ENCODE measurements around the gene SLC19A2. TPM values are rescaled to one million over a fixed set of nuclear protein-coding genes. Genes with fewer than 3 reads are reported as not detected.

SLC19A2 gene
- total and polyA plus RNA-seq, 2 of the 8 experiments (the other 6 are each of a cell fraction or from before 2014, with no cell fraction given): 21.2 to 23.2 TPM

DNA sequence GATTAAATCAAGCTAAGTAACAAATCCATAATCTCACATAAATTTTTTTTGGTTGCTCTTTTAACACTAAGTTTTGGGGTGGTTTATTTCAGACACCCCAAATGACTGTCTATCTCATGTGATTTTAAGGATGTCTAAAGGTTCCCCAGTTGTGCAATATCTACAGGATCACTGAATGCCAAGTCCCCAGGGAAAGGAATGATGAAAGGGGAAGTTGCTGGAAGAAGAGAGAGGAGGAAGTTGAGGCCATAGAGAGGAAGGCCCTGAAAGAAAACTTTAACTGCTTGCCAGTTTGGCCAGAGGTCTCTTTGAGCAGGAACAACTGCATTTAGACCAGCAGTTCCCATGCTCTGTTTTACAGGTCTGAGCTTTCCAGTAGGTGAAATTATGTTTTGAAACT, 27.5 kb upstream of the SLC19A2 start:
- Histone ChIP-seq H3K9me3 (ENCODE audit: insufficient read depth in 2 of 2, low read depth in 1 of 2, low read length in 1 of 2) (no peaks in the 10 kb centered on the region), H3K23ac (ENCODE audit: insufficient read length) (no peak overlapping the region), H3K56ac (replicated peaks; ENCODE audit: insufficient read length, low read depth, low read length) (no peak overlapping the region), H4K8ac (ENCODE audit: extremely low read depth, insufficient read depth, low read length) (no peak overlapping the region), H3K79me2 (ENCODE audit: control insufficient read depth in 1 of 2, insufficient read depth in 2 of 2, low read length in 2 of 2) (no peaks in the 10 kb centered on the region), H3K79me1 (ENCODE audit: low read depth, low read length) (no peaks in the 10 kb centered on the region), H3K36me3 (ENCODE audit: control insufficient read depth in 2 of 4, insufficient read depth in 4 of 4, low read length in 3 of 4) (no peaks in the 10 kb centered on the region), H3K18ac (ENCODE audit: extremely low read depth, low read length) (no peak overlapping the region), H3K4ac (replicated peaks; ENCODE audit: insufficient read length, low read depth, low read length) (no peak overlapping the region), H3K14ac (ENCODE audit: insufficient read length) (no peak overlapping the region), H3K27ac (ENCODE audit: low read depth, low read length) (no peak overlapping the region), H4K91ac (replicated peaks; ENCODE audit: insufficient read length, low read length) (no peak overlapping the region), H2BK12ac (ENCODE audit: low read depth, low read length) (no peak overlapping the region), H2AK5ac (ENCODE audit: low read depth, low read length) (no peak overlapping the region), H2BK20ac (ENCODE audit: low read length) (no peak overlapping the region), H2AFZ (ENCODE audit: low read length) (0 out of 2 replicates have a peak overlapping the region, but pooled peaks have one; percentile 26), H2BK5ac (ENCODE audit: low read depth, low read length) (no peak overlapping the region), H2BK120ac (replicated peaks; ENCODE audit: low read depth, low read length) (no peak overlapping the region), H3K4me3 (ENCODE audit: extremely low read depth in 1 of 4, insufficient read depth in 2 of 4, low read depth in 3 of 4, low read length in 4 of 4) (no peak overlapping the region), H3K27me3 (replicated peaks in 1 of 4; ENCODE audit: control insufficient read depth in 3 of 4, extremely low read depth in 1 of 4, insufficient read depth in 3 of 4, low read length in 3 of 4) (no peaks in the 10 kb centered on the region), H3K23me2 (ENCODE audit: low read depth, low read length) (no peaks in the 10 kb centered on the region), H4K20me1 (replicated peaks in 1 of 2; ENCODE audit: control insufficient read depth in 1 of 2, insufficient read depth in 2 of 2, low read length in 2 of 2) (no peaks in the 10 kb centered on the region), H3K4me1 (replicated peaks in 1 of 4; ENCODE audit: control insufficient read depth in 3 of 4, insufficient read depth in 4 of 4, low read length in 3 of 4) (no peaks in the 10 kb centered on the region), H3K9ac (replicated peaks in 1 of 4; ENCODE audit: extremely low read depth in 1 of 4, low read depth in 3 of 4, low read length in 3 of 4) (no peak overlapping the region), H3K4me2 (ENCODE audit: insufficient read depth in 1 of 2, low read depth in 2 of 2, low read length in 2 of 2) (no peak overlapping the region), H2BK15ac (ENCODE audit: low read length) (no peak overlapping the region), H4K5ac (ENCODE audit: insufficient read length, low read depth, low read length) (no peak overlapping the region)
- DNase-seq (ENCODE audit: low read depth in 1 of 2, low spot score in 2 of 2) (no peak), FAIRE-seq (no peak)
- TF ChIP-seq TAF1 (IDR thresholded peaks at IDR 0.05; ENCODE audit: low read depth, low read length): no peak
- POLR2A ChIA-PET (ENCODE audit: partially characterized antibody): no interaction called here
- CTCF ChIA-PET (ENCODE audit: partially characterized antibody): no interaction called here

Data from H1 (cell line).